MCF 10A (cell line): ENCODE measurements around the gene ARHGAP22. TPM values are rescaled to one million over a fixed set of nuclear protein-coding genes. Genes with fewer than 3 reads are reported as not detected.

Experiments
- BruUV-seq: library from RNA; stranded (reverse); fragments of 400-500 nt; replicated peaks from 2 replicates; lab custom pipeline; 2021; lab: Mats Ljungman, UMichigan
- CTCF ChIA-PET: fragments of 300-600 bp; sonication (Branson Sonifier 250); formaldehyde crosslinking; extraction: SDS; loops from one replicate; lab custom pipeline; 2021; ENCODE audit warnings: antibody characterized with exemption, inconsistent platforms; lab: Yijun Ruan, JAX
- POLR2A ChIA-PET: fragments of 300-600, 350-650 bp; sonication (Branson Sonifier 250); formaldehyde crosslinking; extraction: SDS; loops from one replicate; lab custom pipeline; 2020; ENCODE audit warnings: antibody characterized with exemption, inconsistent platforms; lab: Yijun Ruan, JAX
- DNase-seq: peaks from one replicate; pipeline ENCODE4 v3.0.0-alpha.2; 2018; ENCODE audit not compliant: unreplicated experiment
- H3K27ac Mint-ChIP-seq: one replicate; pipeline ENCODE4 v1.8.0; 2022; ENCODE audit warnings: mild to moderate bottlenecking, low read depth, mixed read lengths; ENCODE audit not compliant: unreplicated experiment
- H3K27me3 Mint-ChIP-seq: one replicate; pipeline ENCODE4 v1.8.0; 2022; ENCODE audit warnings: mixed read lengths; ENCODE audit not compliant: insufficient read depth, unreplicated experiment
- H3K36me3 Mint-ChIP-seq: one replicate; pipeline ENCODE4 v1.8.0; 2022; ENCODE audit warnings: mild to moderate bottlenecking, moderate library complexity, mixed read lengths; ENCODE audit not compliant: insufficient read depth, unreplicated experiment
- H3K4me1 Mint-ChIP-seq: one replicate; pipeline ENCODE4 v1.8.0; 2022; ENCODE audit warnings: mixed read lengths; ENCODE audit not compliant: insufficient read depth, unreplicated experiment
- H3K4me3 Mint-ChIP-seq: one replicate; pipeline ENCODE4 v1.8.0; 2022; ENCODE audit warnings: mild to moderate bottlenecking, moderate library complexity, mixed read lengths; ENCODE audit not compliant: unreplicated experiment
- H3K9me3 Mint-ChIP-seq: one replicate; pipeline ENCODE4 v1.8.0; 2022; ENCODE audit warnings: mixed read lengths; ENCODE audit not compliant: unreplicated experiment
- CTCF ChIP-seq: fragments of 200-600 bp; IDR thresholded peaks from one replicate; pipeline ENCODE4 v1.8.0; 2022; ENCODE audit warnings: antibody characterized with exemption, mild to moderate bottlenecking; ENCODE audit not compliant: unreplicated experiment
- intact Hi-C: fragments of 100-400 bp; cut with micrococcal nuclease; formaldehyde crosslinking; loops from 2 replicates; pipeline ENCODE4 v1.14.1; 2022
- total RNA-seq: library from RNA; stranded (reverse); gene quantifications from 2 replicates; pipeline ENCODE4 v1.2.3, GENCODE V29; 2022

The ARHGAP22 gene
- total RNA-seq, 1 experiment from 2014 or later: 6.3 TPM

GRCh38 chr10:48444861-48445841 is 159.7 kb downstream of the ARHGAP22 start:
- H3K36me3 Mint-ChIP-seq: peaks cover 10% of the 10 kb centered on the region
- BruUV-seq: no TSS peak
- no peak for TF ChIP-seq CTCF
- H3K27ac Mint-ChIP-seq: no peak overlapping the region
- peak; percentile 70 for DNase-seq
- ChIA-PET POLR2A (interaction anchor here (0.8 to 1.0 kb wide), 3 partner anchors 12 to 26 kb away, joined by 3 to 4 read pairs (median 3); no protein-coding TSS in a partner anchor), CTCF (interaction anchor here (0.9 to 2.9 kb wide), 8 partner anchors 9 to 211 kb away, joined by 3 to 17 read pairs (median 4); no protein-coding TSS in a partner anchor)
- intact Hi-C loops: loop anchor here (1.0 kb wide), 2 partner anchors 82 to 211 kb away; no protein-coding TSS in a partner anchor
- H3K4me1 Mint-ChIP-seq: peaks cover 6% of the 10 kb centered on the region
- no peaks in the 10 kb centered on the region for H3K27me3 Mint-ChIP-seq
- no peaks in the 10 kb centered on the region for H3K9me3 Mint-ChIP-seq
- H3K4me3 Mint-ChIP-seq: no peak overlapping the region

GRCh38 chr10:48444266-48444665 is 160.6 kb downstream of the ARHGAP22 start:
- peaks cover 6% of the 10 kb centered on the region for H3K4me1 Mint-ChIP-seq
- DNase-seq: peak; percentile 56
- H3K27me3 Mint-ChIP-seq: no peaks in the 10 kb centered on the region
- peaks cover 11% of the 10 kb centered on the region for H3K36me3 Mint-ChIP-seq
- TF ChIP-seq CTCF: peak; percentile 28
- no peak overlapping the region for H3K4me3 Mint-ChIP-seq
- H3K9me3 Mint-ChIP-seq: no peaks in the 10 kb centered on the region
- BruUV-seq: no TSS peak
- no peak overlapping the region for H3K27ac Mint-ChIP-seq
- CTCF ChIA-PET: interaction anchor here (0.9 to 2.9 kb wide), 6 partner anchors 10 to 212 kb away, joined by 3 to 17 read pairs (median 4); no protein-coding TSS in a partner anchor
- intact Hi-C loops: loop anchor here (1.0 kb wide), 2 partner anchors 81 to 212 kb away; no protein-coding TSS in a partner anchor
- POLR2A ChIA-PET: interaction anchor here (1.0 kb wide), 2 partner anchors 13 to 27 kb away, joined by 3 read pairs; no protein-coding TSS in a partner anchor

DNA sequence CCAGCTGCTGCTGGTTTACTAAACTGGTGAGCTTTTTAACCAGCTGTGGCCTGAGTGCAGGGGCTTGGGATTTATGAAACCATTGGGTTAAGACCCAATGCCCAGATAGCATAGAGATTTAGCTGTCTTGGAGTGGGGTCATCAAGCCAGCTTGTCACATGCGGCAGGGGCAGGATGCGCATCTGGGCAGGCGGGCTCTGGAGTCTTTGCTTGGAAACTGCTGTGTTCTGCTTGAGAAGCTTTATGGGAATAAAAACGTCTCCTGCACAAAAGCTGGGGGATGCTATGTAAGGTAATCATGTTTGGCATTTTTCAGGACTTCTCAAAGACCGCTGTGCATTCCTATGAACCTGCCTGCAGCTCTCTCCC is 162.1 kb downstream of the ARHGAP22 start:
- intact Hi-C loops: no loop called here
- no peaks in the 10 kb centered on the region for H3K9me3 Mint-ChIP-seq
- no peak for DNase-seq
- peaks cover 5% of the 10 kb centered on the region for H3K4me1 Mint-ChIP-seq
- peaks cover 17% of the 10 kb centered on the region for H3K36me3 Mint-ChIP-seq
- ChIA-PET POLR2A (interaction anchor here (0.5 kb wide), 1 partner anchor 67 kb away, joined by 3 read pairs; no protein-coding TSS in a partner anchor), CTCF (interaction anchor here (0.7 to 1.7 kb wide), 4 partner anchors 64 to 213 kb away, joined by 3 to 4 read pairs (median 3); no protein-coding TSS in a partner anchor)
- H3K4me3 Mint-ChIP-seq: no peak overlapping the region
- TF ChIP-seq CTCF: no peak
- no TSS peak for BruUV-seq
- H3K27me3 Mint-ChIP-seq: no peaks in the 10 kb centered on the region
- no peak overlapping the region for H3K27ac Mint-ChIP-seq
